Activated T-cell treated with anti-CD3 and anti-CD28 coated beads, Interleukin-2, amount 50 U/mL, for 72 hours (primary cell): Measurements from ENCODE around the gene SLC50A1. TPM values are rescaled to one million over a fixed set of nuclear protein-coding genes. Genes with fewer than 3 reads are reported as not detected.
"Not testable (repeated sequence)": the region's sequence is repeated elsewhere in the genome, so short reads cannot be mapped to it uniquely, and the experiment has no call there.

Experiments
- ATAC-seq, 2 donors: fragments of 150-1000 bp; cut with Tn5 transposase; replicated peaks in 1 of 2; 2 replicates each; pipeline ENCODE4 v1.10.0; 2021; ENCODE audit warnings: moderate library complexity in 2 of 2, mild to moderate bottlenecking in 1 of 2
- DNase-seq, 2 donors: peaks; one replicate each; pipeline ENCODE4 v3.0.0; 2021 to 2022; ENCODE audit warnings: mixed read lengths in 1 of 2
- H3K27ac Mint-ChIP-seq: one replicate; pipeline ENCODE4 v1.8.0; 2022; ENCODE audit warnings: mild to moderate bottlenecking, moderate library complexity, mixed read lengths
- H3K27me3 Mint-ChIP-seq: one replicate; pipeline ENCODE4 v1.8.0; 2022; ENCODE audit warnings: low read depth, mixed read lengths
- H3K36me3 Mint-ChIP-seq, 2 donors: one replicate each; pipeline ENCODE4 v1.8.0; 2022; ENCODE audit warnings: mixed read lengths in 2 of 2, mild to moderate bottlenecking in 1 of 2; ENCODE audit not compliant: insufficient read depth in 2 of 2
- H3K4me1 Mint-ChIP-seq: one replicate; pipeline ENCODE4 v1.8.0; 2022; ENCODE audit warnings: low read depth, mixed read lengths
- H3K4me3 Mint-ChIP-seq, 2 donors: one replicate each; pipeline ENCODE4 v1.8.0; 2022; ENCODE audit warnings: mild to moderate bottlenecking in 2 of 2, mixed read lengths in 2 of 2, moderate library complexity in 2 of 2
- H3K9me3 Mint-ChIP-seq, 2 donors: one replicate each; pipeline ENCODE4 v1.8.0; 2022; ENCODE audit warnings: mixed read lengths in 2 of 2
- total RNA-seq, 2 donors: library from RNA; stranded (reverse); gene quantifications; one replicate each; pipeline ENCODE4 v1.2.3, GENCODE V29; 2022

SLC50A1 gene
- total RNA-seq, 2 donors from 2014 or later, result 65.0 to 66.3 TPM

DNA sequence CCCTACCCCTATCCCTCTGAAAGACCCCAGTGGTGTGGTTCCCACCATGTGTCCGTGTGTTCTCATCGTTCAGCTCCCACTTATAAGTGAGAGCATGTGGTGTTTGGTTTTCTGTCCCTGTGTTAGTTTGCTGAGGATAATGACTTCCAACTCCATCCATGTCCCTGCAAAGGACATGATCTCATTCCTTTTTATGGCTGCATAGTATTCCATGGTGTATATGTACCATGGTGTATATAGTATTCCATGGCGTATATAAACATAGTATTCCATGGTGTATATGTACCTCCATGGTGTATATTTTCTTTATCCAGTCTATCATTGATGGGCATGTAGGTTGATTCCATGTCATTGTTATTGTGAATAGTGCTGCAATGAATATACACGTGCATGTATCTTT, 28.1 kb downstream of the SLC50A1 start:
- H3K27me3 Mint-ChIP-seq, DNase-seq, H3K36me3 Mint-ChIP-seq, H3K27ac Mint-ChIP-seq, H3K4me3 Mint-ChIP-seq, ATAC-seq, H3K9me3 Mint-ChIP-seq: not testable (repeated sequence)
- peaks cover 17% of the 10 kb centered on the region for H3K4me1 Mint-ChIP-seq

GRCh38 chr1:155164625-155165024, 29.0 kb downstream of the SLC50A1 start:
- not testable (repeated sequence) for H3K27me3 Mint-ChIP-seq, H3K4me3 Mint-ChIP-seq, H3K9me3 Mint-ChIP-seq, H3K36me3 Mint-ChIP-seq, ATAC-seq, H3K27ac Mint-ChIP-seq, DNase-seq
- H3K4me1 Mint-ChIP-seq, result peaks cover 24% of the 10 kb centered on the region

DNA sequence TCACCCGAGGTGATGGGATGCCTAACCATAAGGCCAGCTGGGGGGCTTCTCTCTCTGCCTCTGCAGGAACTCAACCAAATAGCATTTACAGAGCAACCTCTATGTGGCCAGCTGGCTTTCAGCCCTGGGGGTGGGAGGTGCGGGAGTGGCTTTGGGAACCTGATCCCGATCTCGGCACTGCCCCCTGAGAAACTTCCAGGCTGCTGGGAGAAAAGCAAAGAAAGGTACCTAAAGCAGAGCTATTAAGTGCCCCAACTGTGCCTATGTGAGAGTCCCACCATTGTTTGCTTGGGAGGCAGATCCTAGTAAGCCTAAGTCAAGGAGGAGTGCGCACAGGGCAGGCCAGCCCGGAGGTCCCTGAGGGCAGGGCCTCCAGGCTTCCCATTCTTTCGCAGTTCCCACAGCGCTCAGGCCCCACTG, 30.4 kb downstream of the SLC50A1 start:
- Mint-ChIP-seq H3K27ac (no peak overlapping the region), H3K27me3 (no peaks in the 10 kb centered on the region), H3K4me3 (no peak overlapping the region), H3K4me1 (peaks cover 28% of the 10 kb centered on the region), H3K9me3 (no peaks in the 10 kb centered on the region), H3K36me3 (peaks cover 3 to 8% of the 10 kb centered on the region in 2 donors)
- ATAC-seq (no peak), DNase-seq (no peak)

- Mint-ChIP-seq H3K4me3 (peak overlapping the region; percentile 78 to 84), H3K9me3 (no peaks in the 10 kb centered on the region), H3K27ac (no peak overlapping the region), H3K27me3 (no peaks in the 10 kb centered on the region), H3K4me1 (peaks cover 34% of the 10 kb centered on the region), H3K36me3 (peaks cover 3 to 8% of the 10 kb centered on the region in 2 donors)
- ATAC-seq (peak in 1 of 2 donors; percentile 2), DNase-seq (no peak)
These were observed 31.0 kb downstream of the SLC50A1 start for GRCh38 chr1:155166471-155167165.

GRCh38 chr1:155167166-155168104, 31.8 kb downstream of the SLC50A1 start:
- peak overlapping the region; percentile 78 to 84 for H3K4me3 Mint-ChIP-seq
- ATAC-seq (peak; percentile 78 to 87), DNase-seq (peak; percentile 88 to 90)
- no peak overlapping the region for H3K27ac Mint-ChIP-seq
- H3K36me3 Mint-ChIP-seq, result peaks cover 4 to 8% of the 10 kb centered on the region in 2 donors
- H3K9me3 Mint-ChIP-seq, result no peaks in the 10 kb centered on the region
- no peaks in the 10 kb centered on the region for H3K27me3 Mint-ChIP-seq
- H3K4me1 Mint-ChIP-seq, result peaks cover 42% of the 10 kb centered on the region

GRCh38 chr1:155168105-155168445, 32.4 kb downstream of the SLC50A1 start:
- DNase-seq, H3K36me3 Mint-ChIP-seq, H3K27me3 Mint-ChIP-seq, H3K27ac Mint-ChIP-seq, H3K9me3 Mint-ChIP-seq, ATAC-seq: not testable (repeated sequence)
- peak overlapping the region; percentile 78 to 84 for H3K4me3 Mint-ChIP-seq
- H3K4me1 Mint-ChIP-seq, result peaks cover 45% of the 10 kb centered on the region

- no peak overlapping the region for H3K27ac Mint-ChIP-seq
- ATAC-seq (no peak), DNase-seq (no peak)
These were observed 33.0 kb downstream of the SLC50A1 start for GRCh38 chr1:155168456-155169210.

DNA sequence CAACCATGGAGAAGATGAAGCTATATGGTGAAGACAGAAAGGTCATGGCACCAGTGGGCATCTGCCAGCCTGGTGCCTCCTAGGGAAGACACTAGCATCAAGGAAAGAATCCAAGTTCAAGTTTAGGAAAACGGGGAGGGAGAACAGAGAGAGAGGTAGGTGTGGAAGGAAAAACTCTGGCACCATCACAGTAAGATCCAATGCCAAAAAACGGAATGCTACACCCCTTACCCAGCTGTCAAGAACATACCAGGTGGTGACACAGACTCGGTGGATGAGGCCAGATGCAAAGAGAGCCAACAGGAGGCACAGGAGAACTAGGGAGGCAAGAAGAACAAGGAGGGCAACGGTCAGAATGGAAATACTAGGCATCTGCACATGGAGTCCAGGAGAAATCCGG, 33.9 kb downstream of the SLC50A1 start:
- no peak for DNase-seq
- no peak overlapping the region for H3K27ac Mint-ChIP-seq
- H3K27me3 Mint-ChIP-seq, result no peaks in the 10 kb centered on the region
- no peaks in the 10 kb centered on the region for H3K9me3 Mint-ChIP-seq
- H3K4me1 Mint-ChIP-seq, result peaks cover 57% of the 10 kb centered on the region
- no peak for ATAC-seq
- peaks cover 6 to 8% of the 10 kb centered on the region in 2 donors for H3K36me3 Mint-ChIP-seq
- no peak overlapping the region for H3K4me3 Mint-ChIP-seq

More at GRCh38 chr1:155168456-155169210, 33.0 kb downstream of the SLC50A1 start:
- Mint-ChIP-seq H3K4me3 (no peak overlapping the region), H3K9me3 (no peaks in the 10 kb centered on the region), H3K27me3 (no peaks in the 10 kb centered on the region), H3K4me1 (peaks cover 50% of the 10 kb centered on the region), H3K36me3 (peaks cover 6 to 8% of the 10 kb centered on the region in 2 donors)

DNA sequence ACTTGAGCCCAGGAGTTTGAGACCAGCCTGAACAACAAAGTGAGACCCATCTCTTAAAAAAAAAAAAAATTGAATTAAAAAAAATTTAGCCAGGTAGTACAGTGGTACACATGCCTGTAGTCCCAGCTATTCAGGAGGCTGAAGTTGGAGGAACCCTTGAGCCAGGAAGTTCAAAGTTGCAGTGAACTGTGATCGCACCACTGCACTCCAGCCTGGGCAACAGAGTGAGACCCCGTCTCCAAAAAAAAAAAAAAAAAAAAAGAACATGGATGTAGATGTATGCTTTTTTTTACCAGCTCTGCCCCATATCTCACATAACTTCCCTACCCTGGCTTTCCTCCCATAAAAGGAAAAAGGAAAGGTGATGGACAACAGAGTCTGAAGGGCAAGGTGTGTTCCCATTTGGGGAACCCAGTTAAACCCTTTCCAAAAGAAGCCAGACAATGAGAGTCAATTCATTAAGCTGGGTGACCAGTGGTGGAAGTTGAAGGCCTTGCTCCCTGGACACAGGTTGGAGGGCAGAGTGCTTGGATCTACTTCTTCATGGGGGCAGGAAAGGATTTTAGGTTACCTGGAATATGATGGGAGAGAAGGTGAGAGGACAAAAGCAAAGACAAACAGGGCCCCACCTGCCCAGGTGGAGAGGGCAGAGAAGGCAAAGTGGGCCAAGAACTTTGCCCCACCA, 34.6 kb downstream of the SLC50A1 start:
- no peak for DNase-seq
- Mint-ChIP-seq H3K4me1 (peaks cover 64% of the 10 kb centered on the region), H3K36me3 (peaks cover 6 to 8% of the 10 kb centered on the region in 2 donors), H3K27me3 (no peaks in the 10 kb centered on the region), H3K4me3 (no peak overlapping the region), H3K9me3 (no peaks in the 10 kb centered on the region), H3K27ac (no peak overlapping the region)
- ATAC-seq, result no peak

DNA sequence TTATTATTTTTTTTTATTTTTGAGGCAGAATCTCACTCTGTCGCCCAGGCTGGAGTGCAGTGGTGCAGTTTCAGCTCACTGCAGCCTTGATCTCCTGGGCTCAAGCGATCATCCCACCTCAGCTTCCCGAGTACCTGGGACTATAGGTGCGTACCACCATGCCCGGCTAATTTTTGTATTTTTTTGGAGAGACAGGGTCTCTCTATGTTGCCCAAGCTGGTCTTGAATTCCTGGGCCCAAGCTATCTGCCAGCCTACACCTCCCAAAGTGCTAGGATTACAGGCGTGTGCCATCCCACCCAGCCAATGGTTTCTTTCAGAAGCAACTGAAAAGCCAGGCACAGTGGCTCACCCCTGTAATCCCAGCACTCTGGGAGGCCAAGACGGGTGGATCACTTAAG, 35.2 kb downstream of the SLC50A1 start:
- Mint-ChIP-seq H3K9me3 (no peaks in the 10 kb centered on the region), H3K4me1 (peaks cover 70% of the 10 kb centered on the region), H3K4me3 (no peak overlapping the region), H3K27me3 (no peaks in the 10 kb centered on the region), H3K27ac (no peak overlapping the region), H3K36me3 (peaks cover 6 to 8% of the 10 kb centered on the region in 2 donors)
- ATAC-seq (no peak), DNase-seq (no peak)

- ATAC-seq (peak; percentile 33 to 39), DNase-seq (peak in 1 of 2 donors; percentile 62)
- H3K4me3 Mint-ChIP-seq, result peak overlapping the region; percentile 98 to 99
- peaks cover 6 to 8% of the 10 kb centered on the region in 2 donors for H3K36me3 Mint-ChIP-seq
- no peaks in the 10 kb centered on the region for H3K9me3 Mint-ChIP-seq
- peaks cover 77% of the 10 kb centered on the region for H3K4me1 Mint-ChIP-seq
- H3K27me3 Mint-ChIP-seq, result no peaks in the 10 kb centered on the region
- peak overlapping the region; percentile 98 for H3K27ac Mint-ChIP-seq
These were observed 36.4 kb downstream of the SLC50A1 start for GRCh38 chr1:155171836-155172731.
